Activated T-helper 2 cell treated with anti-CD3 and anti-CD28 coated beads, Interferon-gamma antibody, Interleukin-2, Interleukin-4, amounts not matched to agents 10 μg/mL and 5 μg/mL and 100 μg/mL, durations not matched to agents 14 hours and 24 hours and 36 hours (primary cell): ENCODE data around the gene VAT1L. TPM values are rescaled to one million over a fixed set of nuclear protein-coding genes. Genes with fewer than 3 reads are reported as not detected.
A peak's percentile ranks its signal among the peaks of the same experiment; 100 is the strongest.

Experiments
- DNase-seq: peaks from one replicate; pipeline ENCODE4 v3.0.0; 2021; ENCODE audit warnings: low spot score
- H3K27ac Mint-ChIP-seq: one replicate; pipeline ENCODE4 v1.8.0; 2021; ENCODE audit warnings: mixed read lengths
- H3K27me3 Mint-ChIP-seq: one replicate; pipeline ENCODE4 v1.8.0; 2021; ENCODE audit warnings: low read depth, mixed read lengths
- H3K36me3 Mint-ChIP-seq: one replicate; pipeline ENCODE4 v1.8.0; 2021; ENCODE audit warnings: low read depth, mixed read lengths
- H3K4me1 Mint-ChIP-seq: one replicate; pipeline ENCODE4 v1.8.0; 2021; ENCODE audit warnings: low read depth, mixed read lengths
- H3K4me3 Mint-ChIP-seq: one replicate; pipeline ENCODE4 v1.8.0; 2021; ENCODE audit warnings: low read depth, mild to moderate bottlenecking, moderate library complexity, mixed read lengths
- H3K9me3 Mint-ChIP-seq: one replicate; pipeline ENCODE4 v1.8.0; 2021; ENCODE audit warnings: mixed read lengths
- intact Hi-C: fragments of 100-400 bp; cut with micrococcal nuclease; formaldehyde crosslinking; loops from one replicate; pipeline ENCODE4 v1.15.1; 2023
- total RNA-seq: library from RNA; stranded (reverse); gene quantifications from 2 replicates; pipeline ENCODE4 v1.2.3, GENCODE V29; 2022

The VAT1L gene
- total RNA-seq, 1 donor from 2014 or later, result not detected

- intact Hi-C loops, result no loop called here
- Mint-ChIP-seq H3K4me1 (peaks cover 3% of the 10 kb centered on the region), H3K27me3 (peaks cover 5% of the 10 kb centered on the region), H3K9me3 (no peaks in the 10 kb centered on the region), H3K36me3 (no peaks in the 10 kb centered on the region), H3K27ac (no peak overlapping the region), H3K4me3 (no peak overlapping the region)
- no peak for DNase-seq
These were observed 178.9 kb downstream of the VAT1L start for GRCh38 chr16:77967054-77967904.

- H3K27me3 Mint-ChIP-seq, result peaks cover 2% of the 10 kb centered on the region
- H3K4me1 Mint-ChIP-seq, result no peaks in the 10 kb centered on the region
- H3K27ac Mint-ChIP-seq, result no peak overlapping the region
- no peak overlapping the region for H3K4me3 Mint-ChIP-seq
- DNase-seq, result no peak
- intact Hi-C loops, result loop anchor here (10.0 kb wide), 1 partner anchor 185 kb away; the partner anchor contains the start of gene VAT1L
- H3K9me3 Mint-ChIP-seq, result no peaks in the 10 kb centered on the region
- no peaks in the 10 kb centered on the region for H3K36me3 Mint-ChIP-seq
These were observed 181.5 kb downstream of the VAT1L start for GRCh38 chr16:77969861-77970260.

GRCh38 chr16:77970371-77970770 is 182.0 kb downstream of the VAT1L start:
- DNase-seq, result no peak
- H3K27me3 Mint-ChIP-seq, result peaks cover 2% of the 10 kb centered on the region
- no peak overlapping the region for H3K27ac Mint-ChIP-seq
- intact Hi-C loops, result loop anchor here (10.0 kb wide), 1 partner anchor 186 kb away; the partner anchor contains the start of gene VAT1L
- no peaks in the 10 kb centered on the region for H3K36me3 Mint-ChIP-seq
- H3K4me3 Mint-ChIP-seq, result no peak overlapping the region
- no peaks in the 10 kb centered on the region for H3K4me1 Mint-ChIP-seq
- H3K9me3 Mint-ChIP-seq, result no peaks in the 10 kb centered on the region

GRCh38 chr16:77971306-77972061 is 183.1 kb downstream of the VAT1L start:
- no peak overlapping the region for H3K4me3 Mint-ChIP-seq
- H3K27ac Mint-ChIP-seq, result no peak overlapping the region
- H3K4me1 Mint-ChIP-seq, result no peaks in the 10 kb centered on the region
- DNase-seq, result peak; percentile 54
- H3K27me3 Mint-ChIP-seq, result peaks cover 2% of the 10 kb centered on the region
- intact Hi-C loops, result loop anchor here (1.0 to 10.0 kb wide), 2 partner anchors 187 to 296 kb away; partner anchors contain the start of gene VAT1L
- no peaks in the 10 kb centered on the region for H3K36me3 Mint-ChIP-seq
- no peaks in the 10 kb centered on the region for H3K9me3 Mint-ChIP-seq

- H3K36me3 Mint-ChIP-seq, result no peaks in the 10 kb centered on the region
- intact Hi-C loops, result loop anchor here (10.0 kb wide), 1 partner anchor 187 kb away; the partner anchor contains the start of gene VAT1L
- peaks cover 2% of the 10 kb centered on the region for H3K27me3 Mint-ChIP-seq
- no peak overlapping the region for H3K27ac Mint-ChIP-seq
- no peak overlapping the region for H3K4me3 Mint-ChIP-seq
- no peak for DNase-seq
- H3K4me1 Mint-ChIP-seq, result no peaks in the 10 kb centered on the region
- H3K9me3 Mint-ChIP-seq, result no peaks in the 10 kb centered on the region
These were observed 183.7 kb downstream of the VAT1L start for GRCh38 chr16:77972062-77972392.

GRCh38 chr16:77974883-77975282 is 186.5 kb downstream of the VAT1L start:
- H3K9me3 Mint-ChIP-seq, result no peaks in the 10 kb centered on the region
- H3K36me3 Mint-ChIP-seq, result no peaks in the 10 kb centered on the region
- intact Hi-C loops, result loop anchor here (10.0 kb wide), 1 partner anchor 190 kb away; the partner anchor contains the start of gene VAT1L
- H3K4me1 Mint-ChIP-seq, result no peaks in the 10 kb centered on the region
- H3K27me3 Mint-ChIP-seq, result peaks cover 2% of the 10 kb centered on the region
- DNase-seq, result no peak
- H3K27ac Mint-ChIP-seq, result no peak overlapping the region
- H3K4me3 Mint-ChIP-seq, result no peak overlapping the region

- Mint-ChIP-seq H3K36me3 (no peaks in the 10 kb centered on the region), H3K27me3 (peaks cover 2% of the 10 kb centered on the region), H3K9me3 (no peaks in the 10 kb centered on the region), H3K27ac (no peak overlapping the region), H3K4me1 (no peaks in the 10 kb centered on the region), H3K4me3 (no peak overlapping the region)
- intact Hi-C loops, result loop anchor here (10.0 kb wide), 1 partner anchor 191 kb away; the partner anchor contains the start of gene VAT1L
- no peak for DNase-seq
These were observed 187.6 kb downstream of the VAT1L start for GRCh38 chr16:77975942-77976341.

GRCh38 chr16:77977339-77977738 is 189.0 kb downstream of the VAT1L start:
- no peak for DNase-seq
- Mint-ChIP-seq H3K4me3 (no peak overlapping the region), H3K36me3 (no peaks in the 10 kb centered on the region), H3K9me3 (no peaks in the 10 kb centered on the region), H3K27ac (no peak overlapping the region), H3K4me1 (no peaks in the 10 kb centered on the region), H3K27me3 (no peaks in the 10 kb centered on the region)
- intact Hi-C loops, result loop anchor here (10.0 kb wide), 1 partner anchor 193 kb away; the partner anchor contains the start of gene VAT1L

GRCh38 chr16:77985111-77985510 is 196.7 kb downstream of the VAT1L start:
- Mint-ChIP-seq H3K4me3 (no peak overlapping the region), H3K27me3 (no peaks in the 10 kb centered on the region), H3K27ac (no peak overlapping the region), H3K36me3 (no peaks in the 10 kb centered on the region), H3K9me3 (no peaks in the 10 kb centered on the region), H3K4me1 (no peaks in the 10 kb centered on the region)
- intact Hi-C loops, result no loop called here
- DNase-seq, result no peak

GRCh38 chr16:77986011-77986740 is 197.8 kb downstream of the VAT1L start:
- Mint-ChIP-seq H3K4me1 (no peaks in the 10 kb centered on the region), H3K27ac (no peak overlapping the region), H3K4me3 (no peak overlapping the region), H3K9me3 (no peaks in the 10 kb centered on the region), H3K27me3 (no peaks in the 10 kb centered on the region), H3K36me3 (no peaks in the 10 kb centered on the region)
- intact Hi-C loops, result no loop called here
- no peak for DNase-seq

- Mint-ChIP-seq H3K9me3 (no peaks in the 10 kb centered on the region), H3K36me3 (no peaks in the 10 kb centered on the region), H3K4me1 (no peaks in the 10 kb centered on the region), H3K27ac (no peak overlapping the region), H3K27me3 (no peaks in the 10 kb centered on the region), H3K4me3 (no peak overlapping the region)
- intact Hi-C loops, result no loop called here
- DNase-seq, result no peak
These were observed 199.4 kb downstream of the VAT1L start for GRCh38 chr16:77987810-77988209.

- no peak for DNase-seq
- Mint-ChIP-seq H3K36me3 (no peaks in the 10 kb centered on the region), H3K4me3 (no peak overlapping the region), H3K27ac (no peak overlapping the region), H3K27me3 (no peaks in the 10 kb centered on the region), H3K9me3 (no peaks in the 10 kb centered on the region), H3K4me1 (no peaks in the 10 kb centered on the region)
- intact Hi-C loops, result no loop called here
These were observed 201.5 kb downstream of the VAT1L start for GRCh38 chr16:77989846-77990245.
